Esophagus muscularis mucosa (tissue), 4 donors: ENCODE measurements around the gene FOXN3. TPM values are rescaled to one million over a fixed set of nuclear protein-coding genes. Genes with fewer than 3 reads are reported as not detected.

Experiments used
- DNase-seq: peaks from one replicate; pipeline ENCODE4 v3.0.0-alpha.2; 2017; ENCODE audit errors: extremely low spot score
- H3K27ac ChIP-seq, 4 donors: fragments of 200-600 bp; sonication (generic); replicated peaks in 1 of 4; 1 replicate in 3 of 4; 2 replicates in 1 of 4; pipeline ENCODE4 v1.5.1; 2016 to 2019; ENCODE audit warnings: mild to moderate bottlenecking in 1 of 4
- H3K27me3 ChIP-seq, 4 donors: fragments of 200-600 bp; sonication (generic); one replicate each; pipeline versions ENCODE4 v1.5.1 to v1.6.0; 2016 to 2019
- H3K36me3 ChIP-seq, 4 donors: fragments of 200-600 bp; sonication (generic); one replicate each; pipeline ENCODE4 v1.5.1; 2016 to 2019
- H3K4me1 ChIP-seq, 4 donors: fragments of 200-600 bp; sonication (generic); one replicate each; pipeline ENCODE4 v1.5.1; 2016 to 2019
- H3K4me3 ChIP-seq, 4 donors: fragments of 200-600 bp; sonication (generic); 1 replicate in 2 of 4; 2 replicates in 2 of 4; pipeline ENCODE4 v1.5.1; 2016 to 2019; ENCODE audit warnings: mild to moderate bottlenecking in 4 of 4, moderate library complexity in 1 of 4
- H3K9me3 ChIP-seq, 4 donors: fragments of 200-600 bp; sonication (generic); 1 replicate in 3 of 4; 2 replicates in 1 of 4; pipeline ENCODE4 v1.5.1; 2016 to 2019
- CTCF ChIP-seq, 3 experiments: fragments of 200-600 bp in 2 of 3; fragments of 450-650 bp in 1 of 3; sonication (generic) in 2 of 3; IDR thresholded peaks; one replicate each; pipeline ENCODE4 v1.5.1; 2017 to 2019; ENCODE audit warnings: antibody characterized with exemption in 3 of 3, mild to moderate bottlenecking in 2 of 3, moderate library complexity in 1 of 3
- EP300 ChIP-seq: sonication (generic); formaldehyde crosslinking; IDR thresholded peaks from one replicate; pipeline ENCODE4 v1.6.1; 2017; ENCODE audit warnings: antibody characterized with exemption
- POLR2A ChIP-seq: fragments of 450-650 bp; IDR thresholded peaks from one replicate; pipeline ENCODE4 v1.6.1; 2017; ENCODE audit warnings: antibody characterized with exemption, moderate library complexity, mild to moderate bottlenecking, low read depth
- POLR2AphosphoS5 ChIP-seq, 2 donors: sonication (generic); formaldehyde crosslinking; IDR thresholded peaks; one replicate each; pipeline ENCODE4 v1.6.1; 2017; ENCODE audit warnings: antibody characterized with exemption in 2 of 2
- WGBS: methylation state at CpG from one replicate; pipeline ENCODE4 v1.1.5; 2018; 5-methylcytosine and 5-hydroxymethylcytosine counted together
- intact Hi-C: fragments of 100-400 bp; cut with DNase I; formaldehyde crosslinking; loops from one replicate; pipeline ENCODE4 v1.15.1; 2023
- total RNA-seq, 4 donors: library from RNA; depleted of rRNA; stranded (reverse); fragments of >200 nt; gene quantifications; one replicate each; pipeline versions ENCODE4 v1.1.0 to v1.2.1, GENCODE V29; 2016

FOXN3 gene
- total RNA-seq, 4 donors from 2014 or later, result 114 to 180 (median 145) TPM

- Histone ChIP-seq H3K36me3 (peaks cover 0 to 8% (median 0%) of the 10 kb centered on the region in 4 donors), H3K4me1 (peaks cover 17 to 48% (median 29%) of the 10 kb centered on the region in 4 donors), H3K4me3 (no peak overlapping the region), H3K27ac (no peak overlapping the region), H3K27me3 (no peaks in the 10 kb centered on the region), H3K9me3 (no peaks in the 10 kb centered on the region)
- intact Hi-C loops, result no loop called here
- 90% methylated on average over 6 of the region's 6 CpGs for WGBS
- DNase-seq, result no peak
- TF ChIP-seq POLR2A (no peak), POLR2AphosphoS5 (IDR thresholded peaks at IDR 0.05) (no peak), EP300 (no peak), CTCF (IDR thresholded peaks at IDR 0.05) (no peak)
These were observed 123.6 kb downstream of the FOXN3 start for GRCh38 chr14:89293314-89293916.

- intact Hi-C loops, result no loop called here
- Histone ChIP-seq H3K27me3 (no peaks in the 10 kb centered on the region), H3K4me1 (peaks cover 14 to 41% (median 26%) of the 10 kb centered on the region in 4 donors), H3K4me3 (no peak overlapping the region), H3K27ac (no peak overlapping the region), H3K9me3 (no peaks in the 10 kb centered on the region), H3K36me3 (peaks cover 0 to 8% (median 0%) of the 10 kb centered on the region in 4 donors)
- TF ChIP-seq CTCF (IDR thresholded peaks at IDR 0.05) (no peak), POLR2AphosphoS5 (IDR thresholded peaks at IDR 0.05) (no peak), POLR2A (no peak)
- DNase-seq, result no peak
- 89% methylated on average over 12 of the region's 13 CpGs for WGBS
These were observed 124.3 kb downstream of the FOXN3 start for GRCh38 chr14:89292579-89293313.

GRCh38 chr14:89291351-89291940 is 125.6 kb downstream of the FOXN3 start:
- intact Hi-C loops, result no loop called here
- Histone ChIP-seq H3K4me1 (peaks cover 14 to 39% (median 25%) of the 10 kb centered on the region in 4 donors), H3K36me3 (peaks cover 0 to 8% (median 0%) of the 10 kb centered on the region in 4 donors), H3K27ac (no peak overlapping the region), H3K27me3 (no peaks in the 10 kb centered on the region), H3K9me3 (no peaks in the 10 kb centered on the region), H3K4me3 (no peak overlapping the region)
- no peak for DNase-seq
- TF ChIP-seq EP300 (no peak), POLR2AphosphoS5 (IDR thresholded peaks at IDR 0.05) (no peak), POLR2A (no peak), CTCF (IDR thresholded peaks at IDR 0.05) (no peak)
- WGBS, result 90% methylated on average over 9 of the region's 9 CpGs

- no peak overlapping the region for H3K27ac ChIP-seq
- H3K9me3 ChIP-seq, result no peaks in the 10 kb centered on the region
- peaks cover 14 to 39% (median 25%) of the 10 kb centered on the region in 4 donors for H3K4me1 ChIP-seq
- intact Hi-C loops, result no loop called here
- H3K4me3 ChIP-seq, result no peak overlapping the region
- H3K36me3 ChIP-seq, result peaks cover 0 to 8% (median 0%) of the 10 kb centered on the region in 4 donors
- TF ChIP-seq CTCF (IDR thresholded peaks at IDR 0.05) (no peak), EP300 (no peak), POLR2AphosphoS5 (IDR thresholded peaks at IDR 0.05) (no peak), POLR2A (no peak)
- no peaks in the 10 kb centered on the region for H3K27me3 ChIP-seq
- DNase-seq, result no peak
- WGBS, result 90% methylated on average over 8 of the region's 8 CpGs
These were observed 126.2 kb downstream of the FOXN3 start for GRCh38 chr14:89290813-89291212.
